IMR-90 (cell line): ENCODE measurements around the gene RNF123. TPM values are rescaled to one million over a fixed set of nuclear protein-coding genes. Genes with fewer than 3 reads are reported as not detected.

Experiments
- ATAC-seq: fragments of 200-7000 bp; cut with Tn5 transposase; 2 replicates; pipeline ENCODE4 v1.9.1; 2020; ENCODE audit warnings: low read depth, mild to moderate bottlenecking, moderate library complexity
- BruUV-seq: library from RNA; stranded (reverse); fragments of 400-500 nt; replicated peaks from 2 replicates; lab custom pipeline; 2021; lab: Mats Ljungman, UMichigan
- CTCF ChIA-PET: fragments of 300-600 bp; formaldehyde crosslinking; extraction: SDS; loops from one replicate; lab custom pipeline; 2021; ENCODE audit warnings: antibody characterized with exemption; lab: Yijun Ruan, JAX
- POLR2A ChIA-PET: fragments of 300-600 bp; sonication (Branson Sonifier 250); formaldehyde crosslinking; loops from one replicate; lab custom pipeline; 2022; ENCODE audit warnings: antibody characterized with exemption; ENCODE audit not compliant: unreplicated experiment; lab: Charles Lee
- DNase-seq: peaks from one replicate; pipeline ENCODE4 v3.0.0; 2013
- H2AFZ ChIP-seq: replicated peaks from 2 replicates; pipeline ENCODE3; 2013; ENCODE audit warnings: low read length, mild to moderate bottlenecking; ENCODE audit not compliant: poor library complexity
- H2AK5ac ChIP-seq: 2 replicates; pipeline ENCODE4 v1.6.1; 2013; ENCODE audit warnings: low read depth, low read length, inconsistent platforms
- H2AK9ac ChIP-seq: replicated peaks from 2 replicates; pipeline ENCODE3; 2013; ENCODE audit warnings: mild to moderate bottlenecking, low read depth, low read length, moderate library complexity; ENCODE audit not compliant: poor library complexity
- H2BK120ac ChIP-seq: 2 replicates; pipeline ENCODE4 v1.6.1; 2013; ENCODE audit warnings: low read depth, low read length, inconsistent platforms
- H2BK15ac ChIP-seq: 3 replicates; pipeline ENCODE4 v1.6.1; 2013; ENCODE audit warnings: low read depth, low read length, inconsistent platforms
- H2BK20ac ChIP-seq: 2 replicates; pipeline ENCODE4 v1.6.1; 2013; ENCODE audit warnings: low read depth, mild to moderate bottlenecking, inconsistent platforms, low read length, moderate library complexity
- H2BK5ac ChIP-seq: 2 replicates; pipeline ENCODE4 v1.6.1; 2013; ENCODE audit warnings: mild to moderate bottlenecking, low read depth, low read length, inconsistent platforms; ENCODE audit not compliant: poor library complexity, severe bottlenecking
- H3K14ac ChIP-seq: replicated peaks from 2 replicates; pipeline ENCODE4 v1.6.1; 2013; ENCODE audit warnings: low read depth, low read length, inconsistent platforms
- H3K18ac ChIP-seq: 2 replicates; pipeline ENCODE4 v1.6.1; 2013; ENCODE audit warnings: low read depth, low read length, control low read depth
- H3K23ac ChIP-seq: 2 replicates; pipeline ENCODE4 v1.6.1; 2013; ENCODE audit warnings: low read depth, low read length, inconsistent platforms
- H3K27ac ChIP-seq: 2 replicates; pipeline ENCODE4 v1.5.1; 2013; ENCODE audit warnings: mild to moderate bottlenecking, control low read depth, low read length; ENCODE audit not compliant: insufficient read depth
- H3K27me3 ChIP-seq: 2 replicates; pipeline ENCODE4 v1.6.1; 2013; ENCODE audit warnings: low read length; ENCODE audit not compliant: control insufficient read depth, insufficient read depth
- H3K36me3 ChIP-seq: 2 replicates; pipeline ENCODE4 v1.6.1; 2013; ENCODE audit warnings: low read length, mixed read lengths; ENCODE audit not compliant: control insufficient read depth, insufficient read depth
- H3K4ac ChIP-seq: 2 replicates; pipeline ENCODE4 v1.6.1; 2013; ENCODE audit warnings: low read depth, low read length, inconsistent platforms
- H3K4me1 ChIP-seq: 2 replicates; pipeline ENCODE4 v1.6.1; 2013; ENCODE audit warnings: low read length, mixed read lengths; ENCODE audit not compliant: control insufficient read depth, insufficient read depth
- H3K4me2 ChIP-seq: 2 replicates; pipeline ENCODE4 v1.6.1; 2013; ENCODE audit warnings: low read depth, mild to moderate bottlenecking, control low read depth, low read length, moderate library complexity
- H3K4me3 ChIP-seq: 2 replicates; pipeline ENCODE4 v1.5.1; 2013; ENCODE audit warnings: low read depth, mild to moderate bottlenecking, control low read depth, low read length, moderate library complexity; ENCODE audit not compliant: insufficient read depth
- H3K56ac ChIP-seq: 2 replicates; pipeline ENCODE4 v1.6.1; 2013; ENCODE audit warnings: low read length, inconsistent platforms; ENCODE audit not compliant: insufficient read depth; ENCODE audit errors: extremely low read depth
- H3K79me1 ChIP-seq, 2 experiments: 2 replicates each; pipeline ENCODE4 v1.6.1; 2013; ENCODE audit warnings: low read length in 2 of 2, inconsistent platforms in 1 of 2, low read depth in 1 of 2
- H3K9ac ChIP-seq: 2 replicates; pipeline ENCODE4 v1.6.1; 2013; ENCODE audit warnings: low read depth, low read length, control low read depth
- H3K9me1 ChIP-seq: 2 replicates; pipeline ENCODE4 v1.6.1; 2013; ENCODE audit warnings: low read length, inconsistent platforms; ENCODE audit not compliant: insufficient read depth
- H3K9me3 ChIP-seq: 2 replicates; pipeline ENCODE4 v1.6.1; 2013; ENCODE audit warnings: low read length; ENCODE audit not compliant: control insufficient read depth, insufficient read depth
- H4K20me1 ChIP-seq: 2 replicates; pipeline ENCODE4 v1.6.1; 2013; ENCODE audit warnings: low read length, inconsistent platforms; ENCODE audit not compliant: insufficient read depth
- H4K5ac ChIP-seq: 2 replicates; pipeline ENCODE4 v1.6.1; 2013; ENCODE audit warnings: mild to moderate bottlenecking, low read depth, low read length, control low read depth
- H4K8ac ChIP-seq, 2 experiments: 2 replicates each; pipeline ENCODE4 v1.6.1; 2013; ENCODE audit warnings: low read depth in 2 of 2, low read length in 2 of 2, control low read depth in 1 of 2, inconsistent platforms in 1 of 2
- H4K91ac ChIP-seq: 2 replicates; pipeline ENCODE4 v1.6.1; 2013; ENCODE audit warnings: low read depth, low read length, inconsistent platforms; ENCODE audit not compliant: insufficient read depth
- CTCF ChIP-seq: conservative IDR thresholded peaks from 2 replicates; pipeline ENCODE4 v1.5.1; 2012; ENCODE audit warnings: mild to moderate bottlenecking, low read depth, low read length, improper control_type of control experiment
- POLR2A ChIP-seq: IDR thresholded peaks from 2 replicates; pipeline ENCODE4 v1.6.1; 2012; ENCODE audit warnings: mild to moderate bottlenecking, low read depth, low read length
- WGBS, 2 experiments: methylation state at CpG; one replicate each; pipeline versions ENCODE4 v1.1.5 to v1.1.7; 2013; ENCODE audit warnings: missing lambda C conversion rate in 2 of 2; ENCODE audit not compliant: insufficient read length in 1 of 2; ENCODE audit errors: extremely low coverage in 2 of 2; 5-methylcytosine and 5-hydroxymethylcytosine counted together
- dilution Hi-C: fragments of 300-500 bp; cut with HindIII; formaldehyde crosslinking; loops from one replicate; pipeline ENCODE4 v1.14.3; 2018; ENCODE audit warnings: low sequenced_read_pairs; ENCODE audit not compliant: unreplicated experiment
- in situ Hi-C: fragments of 300-500 bp; cut with MboI; formaldehyde crosslinking; loops from 3 replicates; pipeline ENCODE4 v1.14.3; 2019; ENCODE audit warnings: low sequenced_read_pairs, inconsistent platforms, mixed read lengths
- intact Hi-C: fragments of 100-400 bp; cut with micrococcal nuclease; formaldehyde crosslinking; loops from 2 replicates; pipeline ENCODE4 v1.10.0; 2022
- polyA plus RNA-seq, 3 experiments: library from polyadenylated mRNA; depleted of rRNA; stranded (reverse); fragments of >200 nt; gene quantifications; 2 replicates each; pipeline ENCODE4 v1.2.3, GENCODE V29; 2012; ENCODE audit warnings: low replicate concordance in 1 of 3
- total RNA-seq: library from RNA; depleted of rRNA; stranded (reverse); fragments of >200 nt; gene quantifications from 2 replicates; pipeline ENCODE4 v1.2.3, GENCODE V29; 2012

Gene RNF123
- total and polyA plus RNA-seq, 2 of the 4 experiments (the other 2 are of a cell fraction), result 13.4 to 37.7 TPM

DNA sequence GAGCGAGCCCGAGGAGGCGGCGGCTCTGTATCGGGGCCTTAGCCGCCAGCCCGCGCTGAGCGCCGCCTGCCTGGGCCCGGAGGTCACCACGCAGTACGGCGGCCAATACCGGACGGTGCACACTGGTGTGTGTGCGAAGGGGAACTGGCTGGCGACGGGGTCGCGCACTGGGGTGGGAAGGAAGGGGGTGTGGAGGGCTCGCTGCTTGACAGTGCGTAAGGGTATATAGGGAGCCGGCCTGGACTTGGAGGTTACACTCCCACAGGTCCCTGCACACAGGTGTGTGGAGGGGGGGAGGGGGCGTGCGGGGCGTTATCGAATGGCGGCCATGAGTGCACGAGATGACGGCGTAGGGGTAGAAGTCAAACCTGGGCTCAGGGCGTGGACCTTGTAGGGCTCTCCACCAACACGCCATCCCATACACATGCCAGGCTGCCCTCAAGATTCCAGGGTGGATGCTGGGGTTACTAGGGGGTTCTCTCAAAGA, 14.8 kb upstream of the RNF123 start:
- intact Hi-C loops, result loop anchor here (5.0 kb wide), 1 partner anchor 262 kb away; the partner anchor contains the start of genes RHOA and TCTA
- Histone ChIP-seq H2AK9ac (peak overlapping the region; percentile 96), H3K9me3 (no peaks in the 10 kb centered on the region), H4K91ac (peak overlapping the region; percentile 80; the same call in 1 of the 2 replicates), H3K18ac (no peak overlapping the region), H3K9ac (peak overlapping the region; percentile 59), H3K4me3 (peak overlapping the region; percentile 86), H3K9me1 (peaks cover 17% of the 10 kb centered on the region), H3K23ac (peak overlapping the region; percentile 23; the same call in 1 of the 2 replicates), H3K14ac (peak overlapping the region; percentile 67), H3K4me1 (peaks cover 9% of the 10 kb centered on the region), H4K5ac (no peak overlapping the region), H3K79me1 (peaks cover 26 to 50% of the 10 kb centered on the region in 2 experiments), H2AK5ac (peak overlapping the region; percentile 98), H2BK20ac (no peak overlapping the region), H3K36me3 (peaks cover 37% of the 10 kb centered on the region), H4K8ac (peak overlapping the region; percentile 47 to 80; a peak in 3 of 4 replicates), H2BK5ac (peak overlapping the region; percentile 57), H3K4ac (peak overlapping the region; percentile 83), H3K27ac (peak overlapping the region; percentile 52), H3K27me3 (no peaks in the 10 kb centered on the region), H3K56ac (peak overlapping the region; percentile 50), H2AFZ (peak overlapping the region; percentile 99), H4K20me1 (peaks cover 10% of the 10 kb centered on the region; the same call in 1 of the 2 replicates), H3K4me2 (peak overlapping the region; percentile 79), H2BK120ac (no peak overlapping the region), H2BK15ac (no peak overlapping the region; the same call in 2 of the 3 replicates)
- in situ Hi-C loops, result no loop called here
- no peak for TF ChIP-seq POLR2A
- 0 out of 2 replicates have a peak, but pooled peaks have one; percentile 3 for TF ChIP-seq CTCF
- ATAC-seq, result peak; percentile 35
- ChIA-PET POLR2A (no interaction called here), CTCF (no interaction called here)
- BruUV-seq, result no TSS peak
- dilution Hi-C loops, result no loop called here
- DNase-seq, result no peak
- WGBS, 2 experiments, result no CpG with 5 or more reads among the region's 34 CpGs
